A549 (cell line): ENCODE measurements around the gene TRAPPC6A. TPM values are rescaled to one million over a fixed set of nuclear protein-coding genes. Genes with fewer than 3 reads are reported as not detected.

ENCODE experiments used
- ATAC-seq, 2 experiments: fragments of 200-7000 bp in 1 of 2; fragments of >200 bp in 1 of 2; cut with Nextera tagmentation in 1 of 2; cut with Tn5 transposase in 1 of 2; 3 replicates each; pipeline versions ENCODE4 v1.8.0 to v1.9.1; 2018 to 2020; ENCODE audit warnings: mild to moderate bottlenecking in 1 of 2, moderate library complexity in 1 of 2
- CTCF ChIA-PET: fragments of 300-600 bp; sonication (Branson Sonifier 250); formaldehyde crosslinking; extraction: SDS; loops from one replicate; lab custom pipeline; 2021; ENCODE audit warnings: antibody characterized with exemption, inconsistent platforms; lab: Yijun Ruan, JAX
- POLR2A ChIA-PET: fragments of 350-600 bp; formaldehyde crosslinking; extraction: SDS; loops from one replicate; lab custom pipeline; 2021; ENCODE audit warnings: antibody characterized with exemption, inconsistent platforms; lab: Yijun Ruan, JAX
- DNase-seq, 2 experiments: peaks; one replicate each; pipeline versions ENCODE4 v3.0.0 to v3.0.0-alpha.2; 2011 to 2016; ENCODE audit warnings: low read depth in 1 of 2, low spot score in 1 of 2
- FAIRE-seq: peaks from 2 replicates; lab custom pipeline; 2011; peaks lifted over from hg19 to GRCh38; lab: Jason Lieb, UNC
- H3K27ac ChIP-seq, 2 experiments: fragments of >200 bp; sonication (Bioruptor Twin); formaldehyde crosslinking; 3 replicates each; pipeline ENCODE4 v1.5.1; 2016 to 2017
- H3K4me1 ChIP-seq: fragments of >200 bp; sonication (Bioruptor Twin); formaldehyde crosslinking; 3 replicates; pipeline ENCODE4 v1.6.1; 2016
- H3K4me2 ChIP-seq: fragments of >200 bp; sonication (Bioruptor Twin); formaldehyde crosslinking; 3 replicates; pipeline ENCODE4 v1.6.1; 2016
- H3K4me3 ChIP-seq: fragments of >200 bp; sonication (Bioruptor Twin); formaldehyde crosslinking; 3 replicates; pipeline ENCODE4 v1.5.1; 2016
- H3K9me3 ChIP-seq: fragments of >200 bp; sonication (Bioruptor Twin); formaldehyde crosslinking; 3 replicates; pipeline ENCODE4 v1.6.1; 2016
- BCL3 ChIP-seq: fragments of >200 bp; sonication (Bioruptor Twin); formaldehyde crosslinking; IDR thresholded peaks from 3 replicates; pipeline ENCODE4 v1.6.1; 2016
- CBX2 ChIP-seq: fragments of 200-600 bp; sonication (generic); IDR thresholded peaks from 2 replicates; pipeline ENCODE4 v1.6.1; 2016; ENCODE audit warnings: low read depth, mild to moderate bottlenecking, borderline replicate concordance
- CHD4 ChIP-seq: fragments of 200-600 bp; sonication (generic); IDR thresholded peaks from 2 replicates; pipeline ENCODE4 v1.6.1; 2016; ENCODE audit warnings: antibody characterized with exemption, mild to moderate bottlenecking, borderline replicate concordance
- CTCF ChIP-seq: fragments of >200 bp; sonication (Bioruptor Twin); formaldehyde crosslinking; IDR thresholded peaks from 3 replicates; pipeline ENCODE4 v1.5.1; 2016
- EHF ChIP-seq: fragments of 250-450 bp; sonication (Bioruptor Pico); IDR thresholded peaks from 2 replicates; pipeline ENCODE4 v1.5.0; 2020; ENCODE audit warnings: mild to moderate bottlenecking
- ELK1 ChIP-seq: fragments of 150-350 bp; IDR thresholded peaks from 2 replicates; pipeline ENCODE4 v1.6.1; 2014; ENCODE audit warnings: low read depth, mild to moderate bottlenecking, low read length
- ESRRA ChIP-seq: fragments of 150-350 bp; IDR thresholded peaks from 2 replicates; pipeline ENCODE4 v1.6.1; 2014; ENCODE audit warnings: mild to moderate bottlenecking, low read length, borderline replicate concordance
- FOSB ChIP-seq: fragments of 250-450 bp; sonication (Bioruptor Pico); IDR thresholded peaks from 2 replicates; pipeline ENCODE4 v1.5.0; 2020; ENCODE audit warnings: mild to moderate bottlenecking, moderate library complexity
- HES2 ChIP-seq: fragments of >200 bp; sonication (Bioruptor Twin); formaldehyde crosslinking; IDR thresholded peaks from 2 replicates; pipeline ENCODE4 v1.6.1; 2016
- HOXA7 ChIP-seq: fragments of 250-450 bp; sonication (Bioruptor Pico); IDR thresholded peaks from 2 replicates; pipeline ENCODE4 v1.5.0; 2020; ENCODE audit warnings: mild to moderate bottlenecking, moderate library complexity
- HOXB5 ChIP-seq: fragments of 250-450 bp; sonication (Bioruptor Pico); IDR thresholded peaks from 2 replicates; pipeline ENCODE4 v1.5.0; 2020; ENCODE audit warnings: mild to moderate bottlenecking, moderate library complexity
- JUNB ChIP-seq: fragments of >200 bp; sonication (Bioruptor Twin); formaldehyde crosslinking; IDR thresholded peaks from 2 replicates; pipeline ENCODE4 v1.6.1; 2016
- KDM5A ChIP-seq: fragments of 200-600 bp; sonication (generic); IDR thresholded peaks from 2 replicates; pipeline ENCODE4 v1.6.1; 2016; ENCODE audit warnings: antibody characterized with exemption, mild to moderate bottlenecking
- NFE2L2 ChIP-seq: fragments of 150-350 bp; conservative IDR thresholded peaks from 2 replicates; pipeline ENCODE4 v1.6.1; 2014; ENCODE audit warnings: low read length
- NR3C1 ChIP-seq: fragments of >200 bp; sonication (Bioruptor Twin); formaldehyde crosslinking; IDR thresholded peaks from 3 replicates; pipeline ENCODE4 v1.6.1; 2017
- PBX3 ChIP-seq: IDR thresholded peaks from 2 replicates; pipeline ENCODE4 v1.6.1; 2012
- PHF8 ChIP-seq: fragments of 200-600 bp; sonication (generic); IDR thresholded peaks from 2 replicates; pipeline ENCODE4 v1.6.1; 2016; ENCODE audit warnings: low read depth, mild to moderate bottlenecking, antibody characterized with exemption, moderate library complexity, borderline replicate concordance
- RAD21 ChIP-seq, 2 experiments: fragments of >200 bp in 1 of 2; sonication (Bioruptor Twin) in 1 of 2; formaldehyde crosslinking in 1 of 2; IDR thresholded peaks in 1 of 2; conservative IDR thresholded peaks in 1 of 2; 2 replicates in 1 of 2; 3 replicates in 1 of 2; pipeline ENCODE4 v1.6.1; 2012 to 2018; ENCODE audit warnings: inconsistent platforms in 1 of 2
- REST ChIP-seq: fragments of 200-600 bp; sonication (generic); IDR thresholded peaks from 2 replicates; pipeline ENCODE4 v1.6.1; 2016; ENCODE audit warnings: antibody characterized with exemption, mild to moderate bottlenecking, moderate library complexity
- SMC3 ChIP-seq: fragments of >200 bp; sonication (Bioruptor Twin); formaldehyde crosslinking; IDR thresholded peaks from 3 replicates; pipeline ENCODE4 v1.6.1; 2018; ENCODE audit warnings: inconsistent platforms
- TP53 ChIP-seq: fragments of 250-450 bp; sonication (Bioruptor Pico); IDR thresholded peaks from 2 replicates; pipeline ENCODE4 v1.5.0; 2021; ENCODE audit warnings: mild to moderate bottlenecking, moderate library complexity
- USF2 ChIP-seq: fragments of 450-650 bp; IDR thresholded peaks from 2 replicates; pipeline ENCODE4 v1.6.1; 2014; ENCODE audit warnings: antibody characterized with exemption
- WGBS: methylation state at CpG from one replicate; pipeline ENCODE4 v1.1.6; 2017; ENCODE audit errors: missing lambda C conversion rate; 5-methylcytosine and 5-hydroxymethylcytosine counted together
- polyA plus RNA-seq, 4 experiments: library from polyadenylated mRNA; depleted of rRNA in 3 of 4; stranded (reverse); fragments of >200 nt; fragmentation: RNase III in 1 of 4; extraction: RNeasy Plus Mini Kit Qiagen cat#74134 plus additional on column Dnase treatment in 1 of 4; gene quantifications; 2 replicates in 3 of 4; 3 replicates in 1 of 4; pipeline ENCODE4 v1.2.3, GENCODE V29; 2011 to 2017

The TRAPPC6A gene
- polyA plus RNA-seq, 2 of the 4 experiments (the other 2 are of a cell fraction), result 28.5 to 29.8 TPM

- no peak for TF ChIP-seq PBX3
- TF ChIP-seq, all 56 proteins: peak for 0
Measured at GRCh38 chr19:45138303-45138751, 39.7 kb downstream of the TRAPPC6A start (continued).

- Histone ChIP-seq H3K4me1 (no peaks in the 10 kb centered on the region), H3K27ac (peak overlapping the region in 1 of 2 experiments; percentile 74; a peak in 1 of 6 replicates), H3K9me3 (no peaks in the 10 kb centered on the region), H3K4me2 (no peak overlapping the region), H3K4me3 (no peak overlapping the region)
- 90% methylated on average over 17 of the region's 17 CpGs for WGBS
- ChIA-PET CTCF (interaction anchor here (0.6 to 6.0 kb wide), 6 partner anchors 7 to 536 kb away, joined by 3 to 51 read pairs (median 4); no protein-coding TSS in a partner anchor), POLR2A (interaction anchor here (0.7 kb wide), 1 partner anchor 9 kb away, joined by 8 read pairs; no protein-coding TSS in a partner anchor)
- ATAC-seq, result no peak
- no peak for FAIRE-seq
- no peak for DNase-seq
- no peak for TF ChIP-seq BCL3
- no peak for TF ChIP-seq NR3C1
- no peak for TF ChIP-seq EHF (CRISPR knock-in tag)
- no peak for TF ChIP-seq PHF8
- no peak for TF ChIP-seq USF2
- TF ChIP-seq CHD4, result no peak
- TF ChIP-seq HOXB5 (CRISPR knock-in tag), result no peak
- TF ChIP-seq RAD21 (conservative IDR thresholded peaks at IDR 0.05 in 1 of 2, IDR thresholded peaks at IDR 0.05 in 1 of 2), result no peak
Measured at GRCh38 chr19:45137179-45137761, 40.8 kb downstream of the TRAPPC6A start.

- CTCF ChIA-PET, result interaction anchor here (0.6 to 6.0 kb wide), 11 partner anchors 8 to 535 kb away, joined by 3 to 51 read pairs (median 5); partner anchors contain the start of gene PPP1R37
- DNase-seq (no peak), ATAC-seq (no peak)
- Histone ChIP-seq H3K4me3 (no peak overlapping the region), H3K27ac (peak overlapping the region; percentile 29 to 74; a peak in 3 of 6 replicates)
- TF ChIP-seq HES2, result no peak
- TF ChIP-seq ELK1, result no peak
- no peak for TF ChIP-seq CHD4
- TF ChIP-seq CTCF, result no peak
- no peak for TF ChIP-seq CBX2
- TF ChIP-seq SMC3, result no peak
- TF ChIP-seq REST, result no peak
- no peak for TF ChIP-seq JUNB
- no peak for TF ChIP-seq NFE2L2
- TF ChIP-seq HOXB5 (CRISPR knock-in tag), result no peak
- no peak for TF ChIP-seq FOSB (CRISPR knock-in tag)
- no peak for TF ChIP-seq HOXA7
- TF ChIP-seq KDM5A, result no peak
- no peak for TF ChIP-seq TP53
- no peak for TF ChIP-seq ESRRA
- TF ChIP-seq, all 56 proteins: peak for 0
- POLR2A ChIA-PET, result no interaction called here
- no peak for FAIRE-seq
- Histone ChIP-seq H3K4me2 (no peak overlapping the region), H3K9me3 (no peaks in the 10 kb centered on the region), H3K4me1 (no peaks in the 10 kb centered on the region)
- WGBS, result 87% methylated on average over 10 of the region's 12 CpGs
Measured at GRCh38 chr19:45136507-45137178, 41.4 kb downstream of the TRAPPC6A start.
